Smooth muscle cell (in vitro differentiated cells): ENCODE measurements around the gene MR1. TPM values are rescaled to one million over a fixed set of nuclear protein-coding genes. Genes with fewer than 3 reads are reported as not detected.
A peak's percentile ranks its signal among the peaks of the same experiment; 100 is the strongest.

Experiments
- DNase-seq: peaks from one replicate; lab custom pipeline; 2025; ENCODE audit not compliant: unreplicated experiment; lab: John Stamatoyannopoulos, UW
- H2AFZ ChIP-seq: fragments of 200-600 bp; sonication (generic); 2 replicates; pipeline ENCODE4 v1.6.0; 2016; ENCODE audit warnings: antibody characterized with exemption, low read depth, mild to moderate bottlenecking
- H3F3A ChIP-seq: fragments of 200-600 bp; sonication (generic); 2 replicates; pipeline ENCODE4 v1.6.0; 2017; ENCODE audit warnings: antibody characterized with exemption, low read depth
- H3K27ac ChIP-seq: fragments of 200-600 bp; sonication (generic); 2 replicates; pipeline ENCODE4 v1.5.1; 2016; ENCODE audit warnings: low read depth, mild to moderate bottlenecking
- H3K27me3 ChIP-seq: fragments of 200-600 bp; sonication (generic); 2 replicates; pipeline ENCODE4 v1.6.1; 2016; ENCODE audit warnings: low read depth, mild to moderate bottlenecking
- H3K36me3 ChIP-seq: fragments of 200-600 bp; sonication (generic); 2 replicates; pipeline ENCODE4 v1.5.1; 2016; ENCODE audit warnings: low read depth
- H3K4me1 ChIP-seq: fragments of 200-600 bp; sonication (generic); 2 replicates; pipeline ENCODE4 v1.5.1; 2016; ENCODE audit warnings: low read depth
- H3K4me2 ChIP-seq: fragments of 200-600 bp; sonication (generic); 2 replicates; pipeline ENCODE4 v1.6.0; 2016; ENCODE audit warnings: mild to moderate bottlenecking
- H3K4me3 ChIP-seq: fragments of 200-600 bp; sonication (generic); 2 replicates; pipeline ENCODE4 v1.5.1; 2016; ENCODE audit warnings: mild to moderate bottlenecking
- H3K79me2 ChIP-seq: fragments of 200-600 bp; sonication (generic); 2 replicates; pipeline ENCODE4 v1.6.0; 2016; ENCODE audit warnings: low read depth, mild to moderate bottlenecking
- H3K9ac ChIP-seq: fragments of 200-600 bp; sonication (generic); 2 replicates; pipeline ENCODE4 v1.6.0; 2016; ENCODE audit warnings: low read depth
- H3K9me3 ChIP-seq: fragments of 200-600 bp; sonication (generic); replicated peaks from 2 replicates; pipeline ENCODE4 v1.5.1; 2016; ENCODE audit warnings: low read depth
- H4K20me1 ChIP-seq: fragments of 200-600 bp; sonication (generic); 2 replicates; pipeline ENCODE4 v1.6.0; 2016; ENCODE audit warnings: low read depth
- CTCF ChIP-seq: fragments of 200-600 bp; sonication (generic); IDR thresholded peaks from 2 replicates; pipeline ENCODE4 v1.5.1; 2017; ENCODE audit warnings: borderline replicate concordance, mild to moderate bottlenecking, antibody characterized with exemption; ENCODE audit not compliant: insufficient read depth, poor library complexity, severe bottlenecking
- WGBS: methylation state at CpG from one replicate; pipeline ENCODE4 v1.1.7; 2016; ENCODE audit warnings: low lambda C conversion rate; 5-methylcytosine and 5-hydroxymethylcytosine counted together
- polyA plus RNA-seq: library from polyadenylated mRNA; unstranded; fragments of >200 nt; fragmentation: Nextera tagmentation; extraction: Ambion mirVana; gene quantifications from 2 replicates; pipeline ENCODE4 v1.2.1, GENCODE V29; 2016
- total RNA-seq: library from RNA; depleted of rRNA; stranded (reverse); fragments of >200 nt; gene quantifications from 2 replicates; pipeline ENCODE4 v1.2.3, GENCODE V29; 2014

The MR1 gene
- total and polyA plus RNA-seq, 2 experiments from 2014 or later, result 0.26 to 2.1 TPM

- Histone ChIP-seq H2AFZ (no peak overlapping the region), H3F3A (peaks cover 25% of the 10 kb centered on the region), H4K20me1 (no peaks in the 10 kb centered on the region), H3K27me3 (no peaks in the 10 kb centered on the region), H3K36me3 (no peaks in the 10 kb centered on the region), H3K4me1 (peaks cover 64% of the 10 kb centered on the region), H3K9me3 (no peaks in the 10 kb centered on the region), H3K79me2 (no peaks in the 10 kb centered on the region), H3K4me3 (no peak overlapping the region), H3K4me2 (peak overlapping the region; percentile 50), H3K9ac (peak overlapping the region; percentile 57), H3K27ac (peak overlapping the region; percentile 90)
- no peak for TF ChIP-seq CTCF
- 66% methylated on average over 4 of the region's 4 CpGs for WGBS
- no peak for DNase-seq
Observed at GRCh38 chr1:181100934-181101333, 67.2 kb downstream of the MR1 start.

DNA sequence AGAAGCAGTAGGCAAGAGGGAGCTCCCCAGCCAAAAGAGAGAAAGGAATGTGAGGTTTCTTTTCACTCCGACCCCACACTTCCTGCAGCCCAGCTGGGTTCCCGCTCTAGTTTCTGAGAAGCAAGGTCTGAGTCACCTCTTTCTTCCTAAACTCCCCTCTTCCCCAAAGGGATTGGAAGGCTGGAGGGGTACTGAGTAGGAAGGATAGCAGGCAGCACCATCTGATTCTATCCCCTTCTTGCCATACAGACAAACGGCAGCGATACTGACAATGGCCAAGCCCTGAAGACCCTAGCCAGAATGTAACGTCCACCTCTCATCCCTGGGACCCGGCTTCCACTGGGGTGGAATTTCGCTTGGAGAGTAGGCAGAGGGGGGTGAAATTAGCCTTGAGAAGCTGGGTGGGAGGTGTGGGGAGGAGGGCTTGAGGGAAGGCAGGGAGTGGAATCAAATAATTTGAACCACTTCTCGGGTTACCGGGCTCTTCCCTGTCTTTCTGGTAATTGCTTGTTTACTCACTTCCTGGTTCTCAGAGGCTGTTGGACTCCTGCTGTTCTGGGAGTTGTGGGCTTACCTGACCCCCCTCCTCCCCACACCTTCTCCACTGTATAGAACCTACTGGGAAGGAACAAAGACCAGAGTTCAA lies 67.9 kb downstream of the MR1 start:
- Histone ChIP-seq H2AFZ (no peak overlapping the region), H3K79me2 (no peaks in the 10 kb centered on the region), H3F3A (peaks cover 27% of the 10 kb centered on the region), H3K4me2 (peak overlapping the region; percentile 60), H3K36me3 (no peaks in the 10 kb centered on the region), H3K9ac (no peak overlapping the region), H3K27me3 (no peaks in the 10 kb centered on the region), H4K20me1 (no peaks in the 10 kb centered on the region), H3K27ac (peak overlapping the region; percentile 90), H3K4me1 (peaks cover 61% of the 10 kb centered on the region), H3K4me3 (no peak overlapping the region), H3K9me3 (no peaks in the 10 kb centered on the region)
- 7% methylated on average over 9 of the region's 9 CpGs for WGBS
- no peak for DNase-seq
- TF ChIP-seq CTCF, result no peak

GRCh38 chr1:181102841-181103240 lies 69.1 kb downstream of the MR1 start:
- Histone ChIP-seq H3K79me2 (no peaks in the 10 kb centered on the region), H3K4me3 (no peak overlapping the region), H2AFZ (no peak overlapping the region), H3K4me1 (peaks cover 57% of the 10 kb centered on the region), H3F3A (peaks cover 24% of the 10 kb centered on the region), H4K20me1 (no peaks in the 10 kb centered on the region), H3K27me3 (no peaks in the 10 kb centered on the region), H3K9me3 (no peaks in the 10 kb centered on the region), H3K27ac (peak overlapping the region; percentile 93), H3K4me2 (peak overlapping the region; percentile 60), H3K9ac (no peak overlapping the region), H3K36me3 (no peaks in the 10 kb centered on the region)
- DNase-seq, result no peak
- TF ChIP-seq CTCF, result no peak

DNA sequence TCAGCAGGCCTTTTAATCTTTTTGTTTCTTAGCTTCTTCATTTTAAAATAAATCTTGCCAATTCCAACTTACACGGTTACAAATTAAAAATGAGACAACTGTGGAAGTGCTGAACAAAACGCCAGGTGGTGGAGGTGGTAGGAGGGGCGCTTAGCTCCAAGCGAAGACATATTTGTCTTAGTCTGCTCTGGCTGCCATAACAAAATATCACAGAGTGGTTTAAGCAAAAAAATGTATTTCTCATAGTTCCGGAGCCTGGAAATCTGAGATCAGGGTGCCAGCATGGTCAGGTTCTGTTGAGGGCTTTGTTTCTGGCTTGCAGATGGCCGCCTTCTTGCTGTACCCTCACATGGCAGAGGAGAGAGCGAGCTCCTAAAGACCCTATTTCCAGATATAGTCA lies 69.6 kb downstream of the MR1 start:
- Histone ChIP-seq H4K20me1 (no peaks in the 10 kb centered on the region), H3K9ac (no peak overlapping the region), H3K4me3 (no peak overlapping the region), H3K79me2 (no peaks in the 10 kb centered on the region), H2AFZ (no peak overlapping the region), H3F3A (peaks cover 24% of the 10 kb centered on the region), H3K4me1 (peaks cover 57% of the 10 kb centered on the region), H3K4me2 (peak overlapping the region; percentile 99), H3K27ac (peak overlapping the region; percentile 93), H3K27me3 (no peaks in the 10 kb centered on the region), H3K36me3 (no peaks in the 10 kb centered on the region), H3K9me3 (no peaks in the 10 kb centered on the region)
- 88% methylated on average over 7 of the region's 7 CpGs for WGBS
- DNase-seq, result no peak
- no peak for TF ChIP-seq CTCF
